Measurements from ENCODE around the gene PSMD3.

The PSMD3 gene

GRCh38 chr17:39962642-39963220 is 17.9 kb upstream of the PSMD3 start, which contains the start of gene GSDMA:
Gene GSDMA, plus strand, starts transcription at chr17:39963004. Its CDS starts 2,684 bp downstream, at chr17:39965688.
- DNase-seq: peak; percentile 42

- no peak for DNase-seq
These were observed 16.8 kb upstream of the PSMD3 start for GRCh38 chr17:39963829-39964228.

DNA sequence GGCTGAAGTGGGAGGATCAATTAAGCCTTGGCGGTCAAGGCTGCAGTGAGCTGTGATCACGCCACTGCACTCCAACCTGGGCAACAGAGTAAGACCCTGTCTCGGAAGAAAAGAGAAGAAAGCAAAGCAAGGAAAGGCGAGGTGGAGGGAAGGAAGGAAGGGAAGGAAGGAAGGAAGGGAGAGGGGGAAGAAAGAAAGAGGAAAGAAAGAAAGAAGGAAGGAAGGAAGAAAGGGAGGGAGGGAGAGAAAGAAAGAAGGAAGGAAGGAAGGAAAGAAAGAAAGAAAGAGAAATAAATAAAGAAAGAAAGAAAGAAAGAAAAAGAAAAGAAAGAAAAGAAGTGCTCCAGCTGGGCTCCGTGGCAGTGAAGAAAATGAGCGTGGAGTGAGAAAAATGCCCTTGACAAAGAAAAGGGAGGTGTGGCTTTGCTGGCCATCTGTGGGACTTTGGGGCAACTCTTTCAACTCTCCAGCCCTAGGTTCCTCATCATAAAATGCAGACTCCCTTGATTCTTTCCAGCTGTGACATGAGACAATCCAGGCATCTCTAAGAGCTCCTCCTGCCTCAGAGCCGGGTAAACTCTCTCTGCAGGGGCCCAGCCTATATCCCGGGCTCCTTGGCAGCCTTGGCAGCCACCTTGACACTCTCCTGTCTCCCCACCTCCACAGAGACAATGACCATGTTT is 15.4 kb upstream of the PSMD3 start:
- no peak for DNase-seq

- no peak for DNase-seq
These were observed 13.8 kb upstream of the PSMD3 start for GRCh38 chr17:39966771-39967170.

DNA sequence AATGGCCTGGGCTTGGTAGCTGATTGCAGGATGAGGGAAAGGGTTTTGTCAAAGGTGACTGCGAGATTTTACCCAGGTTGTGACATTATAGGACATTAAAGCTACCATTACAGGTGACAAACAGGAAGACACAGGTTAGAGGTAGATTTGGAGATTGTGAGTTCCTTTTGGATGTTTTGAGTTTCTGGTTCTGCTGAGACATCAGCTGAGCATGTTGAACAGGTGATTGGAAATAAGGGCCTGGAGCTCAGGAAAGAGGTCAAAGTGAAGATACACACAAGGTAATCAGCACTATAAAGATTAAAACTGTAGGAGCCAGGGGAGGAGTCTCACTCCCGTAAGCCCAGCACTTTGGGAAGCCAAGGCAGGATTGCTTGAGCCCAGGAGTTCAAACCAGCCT is 11.8 kb upstream of the PSMD3 start:
- no peak for DNase-seq

DNA sequence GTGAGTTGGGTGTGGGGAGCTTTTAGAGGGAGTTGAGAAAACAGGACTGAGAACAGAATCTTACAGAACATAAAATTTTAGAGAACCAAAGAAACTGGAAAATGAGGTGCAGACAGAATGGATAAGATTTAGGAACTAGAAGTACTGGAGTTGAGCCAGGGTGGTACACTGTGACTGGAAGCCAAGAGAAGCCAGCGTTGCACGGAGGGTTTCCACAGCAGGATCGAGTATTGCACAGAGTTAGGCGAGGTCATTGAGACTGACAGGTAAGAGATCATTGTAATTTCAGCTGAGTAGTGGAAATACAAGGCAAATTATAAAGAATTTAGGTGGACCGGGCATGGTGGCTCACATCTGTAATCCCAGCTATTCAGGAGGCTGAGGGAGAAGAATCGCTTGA is 11.2 kb upstream of the PSMD3 start:
- no peak for DNase-seq

DNA sequence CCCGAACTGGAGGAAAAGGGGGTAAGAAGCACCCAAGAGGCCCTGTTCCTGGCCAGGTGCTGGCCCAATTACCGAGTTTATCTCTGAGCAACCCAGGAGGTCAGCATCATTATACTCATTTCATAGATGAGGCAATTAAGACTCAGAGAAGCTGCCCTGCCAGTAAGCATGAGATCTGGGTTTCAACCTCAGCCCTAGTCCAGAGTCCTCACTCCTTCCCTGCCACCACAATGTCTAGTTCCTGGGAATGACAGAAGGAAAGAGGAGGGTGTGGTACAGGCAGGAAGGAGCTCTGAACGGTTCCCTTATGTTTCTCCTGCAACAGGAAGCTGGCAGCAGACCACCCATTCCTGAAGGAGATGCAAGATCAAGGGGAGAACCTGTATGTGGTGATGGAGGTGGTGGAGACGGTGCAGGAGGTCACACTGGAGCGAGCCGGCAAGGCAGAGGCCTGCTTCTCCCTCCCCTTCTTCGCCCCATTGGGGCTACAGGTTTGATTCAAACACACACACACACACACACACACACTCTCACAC is 10.4 kb upstream of the PSMD3 start:
- DNase-seq: no peak

DNA sequence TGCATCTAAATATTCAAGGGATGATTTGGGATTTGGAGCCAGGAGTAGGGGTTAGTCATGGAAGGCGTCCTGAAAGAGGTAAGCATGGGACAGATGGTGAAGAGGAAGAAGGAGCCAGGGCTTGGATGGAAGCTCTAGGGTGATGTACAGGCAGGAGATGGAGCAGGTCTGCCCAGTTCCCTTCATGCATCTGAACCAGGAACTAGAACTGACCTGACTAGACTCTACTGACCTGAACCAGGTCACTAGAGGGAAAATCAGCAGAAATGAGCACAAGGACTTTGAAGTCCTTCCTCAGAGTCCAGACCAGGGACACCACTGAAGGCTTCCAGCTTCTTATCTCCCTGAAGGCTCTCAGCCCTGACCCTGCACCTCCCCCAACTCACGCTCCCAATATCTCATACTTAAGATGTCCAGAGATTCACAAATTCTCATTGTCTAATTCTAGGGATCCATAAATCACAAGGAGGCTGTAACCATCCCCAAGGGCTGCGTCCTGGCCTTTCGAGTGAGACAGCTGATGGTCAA is 9.5 kb upstream of the PSMD3 start:
- DNase-seq: no peak

DNA sequence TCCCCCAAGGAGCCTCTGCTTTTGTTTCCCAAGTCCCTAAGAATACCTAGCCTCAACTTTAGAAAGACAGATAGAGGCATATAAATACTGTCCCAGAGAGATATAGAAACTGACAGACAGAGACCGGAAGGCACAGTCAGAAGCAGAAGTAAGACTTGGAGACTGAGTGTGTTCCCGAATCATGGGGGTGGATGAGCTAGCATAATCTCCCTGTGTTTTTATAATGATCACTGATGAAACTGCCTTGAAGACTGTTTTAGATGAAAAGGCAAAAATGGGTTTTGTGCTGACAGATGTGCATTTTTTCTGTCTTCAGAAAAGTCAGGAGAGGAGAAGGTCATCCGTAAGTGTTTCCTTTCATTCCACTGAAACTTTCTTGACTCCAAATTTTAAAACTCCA is 8.3 kb upstream of the PSMD3 start:
- DNase-seq: no peak

- no peak for DNase-seq
These were observed 7.1 kb upstream of the PSMD3 start for GRCh38 chr17:39973496-39973895.

GRCh38 chr17:39974433-39974832 is 6.2 kb upstream of the PSMD3 start:
- DNase-seq: no peak

- no peak for DNase-seq
These were observed 4.8 kb upstream of the PSMD3 start for GRCh38 chr17:39975801-39976200.

- DNase-seq: no peak
These were observed 1.5 kb upstream of the PSMD3 start for GRCh38 chr17:39979016-39979670.

DNA sequence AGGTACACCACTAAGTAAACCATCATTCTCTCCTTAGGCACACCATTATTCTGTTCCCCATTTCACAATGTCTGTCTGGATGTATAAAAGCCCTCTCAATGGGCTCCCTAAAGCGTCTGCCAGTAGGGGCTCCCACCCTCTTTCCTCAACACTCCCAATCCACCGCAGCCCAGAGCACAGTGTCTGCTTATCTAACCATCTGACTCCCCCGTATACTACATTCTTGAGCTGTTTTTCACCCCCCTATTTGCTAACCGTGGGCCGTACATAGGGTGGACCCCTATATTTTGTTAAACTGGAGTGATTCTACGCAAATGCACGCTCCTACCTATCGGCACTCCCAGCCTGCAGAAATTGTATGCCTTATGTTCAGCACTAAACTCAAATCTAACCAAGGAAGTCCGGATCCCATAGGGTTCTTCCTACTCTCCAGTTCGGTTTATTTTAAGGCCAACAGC is 685 bp upstream of the PSMD3 start:
- DNase-seq: peak; percentile 41

GRCh38 chr17:39981207-39981741 is 667 bp downstream of the PSMD3 start:
- no peak for DNase-seq

DNA sequence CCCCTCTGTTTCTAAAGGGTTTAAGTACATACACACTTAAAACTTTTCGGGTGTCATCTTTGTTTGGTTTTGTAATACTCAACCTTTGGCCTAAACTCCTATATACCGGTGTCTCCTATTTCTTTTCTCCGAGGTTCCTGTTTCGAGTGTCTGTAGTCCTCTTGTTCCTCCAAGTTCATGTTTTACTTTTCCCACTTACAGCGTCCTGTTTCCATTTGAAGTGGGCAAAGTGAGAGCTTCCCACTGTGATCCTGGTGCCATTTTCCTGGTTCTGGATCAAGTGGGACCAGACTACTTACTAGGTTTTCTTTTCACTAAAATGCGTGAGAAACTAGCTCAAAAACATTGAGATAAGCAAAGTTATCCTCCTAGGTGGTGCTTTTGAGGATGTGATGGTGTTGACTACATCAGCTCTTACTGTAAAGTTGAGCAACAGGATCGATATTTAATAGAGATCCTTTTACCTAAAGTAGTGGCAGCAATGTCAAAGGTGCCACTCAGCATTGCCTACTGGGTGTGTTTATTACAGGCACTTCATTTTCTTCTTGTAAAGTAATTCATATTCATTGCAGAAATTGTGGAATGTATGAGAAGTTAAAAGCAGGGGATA is 1.3 kb downstream of the PSMD3 start:
- no peak for DNase-seq

- no peak for DNase-seq
These were observed 7.7 kb downstream of the PSMD3 start for GRCh38 chr17:39988206-39988810.

DNA sequence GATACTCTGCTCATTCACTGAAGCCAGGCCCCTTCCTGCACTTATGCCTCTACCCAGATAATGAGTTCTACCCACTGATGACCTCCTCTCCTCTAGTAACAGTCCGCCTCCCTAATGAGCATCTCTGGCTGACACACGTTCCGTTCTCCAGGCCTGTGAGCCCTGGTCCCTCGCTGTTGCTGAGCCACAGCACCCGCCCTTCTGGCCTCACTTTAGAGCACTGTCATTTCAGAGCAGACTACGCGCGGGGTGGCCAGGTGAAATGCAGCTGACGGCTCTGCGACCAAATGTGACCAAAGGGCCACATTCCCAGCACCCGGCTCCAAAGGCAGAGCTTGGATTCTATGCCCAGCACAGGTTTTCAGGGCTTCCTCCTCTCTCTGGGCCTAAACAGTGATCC is 13.8 kb downstream of the PSMD3 start:
- no peak for DNase-seq

- no peak for DNase-seq
These were observed 14.8 kb downstream of the PSMD3 start for GRCh38 chr17:39995438-39995837.

GRCh38 chr17:39996162-39996561 is 15.6 kb downstream of the PSMD3 start:
- no peak for DNase-seq

DNA sequence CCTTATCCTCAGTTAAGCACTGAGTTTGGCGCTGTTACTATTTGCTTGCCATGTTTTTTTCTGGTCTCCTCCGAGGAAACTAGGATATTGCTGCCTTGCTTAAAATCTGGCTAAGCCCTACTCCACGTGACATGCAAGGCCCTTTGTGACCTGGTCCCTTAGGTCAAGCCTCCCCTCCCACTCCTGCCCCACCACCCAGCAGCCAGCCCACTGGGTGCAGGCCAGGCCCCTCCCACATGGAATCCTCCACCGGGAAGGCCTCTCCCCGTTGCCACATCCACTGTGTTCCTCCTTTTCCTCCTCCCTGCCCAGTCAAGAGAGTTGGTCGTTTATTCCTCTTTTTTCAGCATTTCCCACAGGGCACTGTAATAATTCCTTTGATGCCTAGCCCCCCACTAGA is 16.2 kb downstream of the PSMD3 start:
- no peak for DNase-seq

DNA sequence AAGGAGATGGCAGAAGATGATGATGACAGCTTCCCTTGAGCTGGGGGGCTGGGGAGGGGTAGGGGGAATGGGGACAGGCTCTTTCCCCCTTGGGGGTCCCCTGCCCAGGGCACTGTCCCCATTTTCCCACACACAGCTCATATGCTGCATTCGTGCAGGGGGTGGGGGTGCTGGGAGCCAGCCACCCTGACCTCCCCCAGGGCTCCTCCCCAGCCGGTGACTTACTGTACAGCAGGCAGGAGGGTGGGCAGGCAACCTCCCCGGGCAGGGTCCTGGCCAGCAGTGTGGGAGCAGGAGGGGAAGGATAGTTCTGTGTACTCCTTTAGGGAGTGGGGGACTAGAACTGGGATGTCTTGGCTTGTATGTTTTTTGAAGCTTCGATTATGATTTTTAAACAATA is 16.9 kb downstream of the PSMD3 start:
- no peak for DNase-seq

DNA sequence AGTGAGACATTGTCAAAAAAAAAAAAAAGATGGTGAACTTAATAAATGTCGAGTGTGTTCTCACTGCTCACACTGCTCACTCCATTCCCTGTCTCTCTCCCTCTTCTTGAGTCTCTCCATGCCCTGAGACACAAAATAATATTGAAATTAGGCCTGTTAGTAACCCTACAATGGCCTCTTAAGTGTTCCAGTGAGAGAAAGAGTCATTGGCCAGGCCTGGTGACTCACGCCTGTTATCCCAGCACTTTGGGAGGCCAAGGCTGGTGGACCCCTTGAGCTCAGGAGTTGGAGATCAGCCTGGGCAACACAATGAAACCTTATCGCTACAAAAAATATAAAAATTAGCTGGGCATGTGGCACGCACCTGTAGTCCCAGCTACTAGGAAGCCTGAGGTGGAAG is 18.5 kb downstream of the PSMD3 start:
- DNase-seq: no peak
